KOPT-K1 (cell line): ENCODE data around the gene THSD4.

ENCODE experiments used
- H3K27ac ChIP-seq: fragments of 200-600 bp; sonication (generic); 2 replicates; pipeline ENCODE4 v1.5.1; 2016; ENCODE audit warnings: antibody characterized with exemption, mild to moderate bottlenecking, low read depth, low read length; ENCODE audit not compliant: poor library complexity, severe bottlenecking
- H3K36me3 ChIP-seq: fragments of 200-600 bp; sonication (generic); 2 replicates; pipeline ENCODE4 v1.5.1; 2017; ENCODE audit warnings: antibody characterized with exemption, mild to moderate bottlenecking, low read length, moderate library complexity; ENCODE audit not compliant: insufficient read depth
- H3K9me3 ChIP-seq: fragments of 200-600 bp; sonication (generic); 2 replicates; pipeline ENCODE4 v1.5.1; 2017; ENCODE audit warnings: antibody characterized with exemption, low read length, mild to moderate bottlenecking; ENCODE audit not compliant: insufficient read depth, poor library complexity, severe bottlenecking

THSD4 gene

DNA sequence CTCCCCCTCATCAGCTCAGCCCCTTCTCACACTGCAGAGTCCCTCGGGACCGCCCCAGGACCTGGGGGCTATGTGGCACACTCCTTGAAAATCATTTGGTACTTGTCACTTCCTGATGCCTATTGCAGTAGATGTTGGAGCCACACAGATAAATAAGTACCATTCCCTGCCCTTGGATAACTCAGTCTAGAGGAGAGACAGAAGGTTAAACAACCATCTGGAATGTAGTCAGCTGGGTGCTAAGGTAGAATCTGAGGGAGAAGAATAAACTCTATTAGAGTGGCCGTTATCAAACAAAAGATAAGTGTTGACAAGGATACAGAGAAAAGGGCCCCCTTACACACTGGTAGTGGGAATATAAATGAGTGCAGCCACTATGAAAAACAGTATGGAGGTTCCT is 582.8 kb downstream of the THSD4 start:
- H3K36me3 ChIP-seq, result no peaks in the 10 kb centered on the region
- no peak overlapping the region for H3K27ac ChIP-seq
- H3K9me3 ChIP-seq, result no peaks in the 10 kb centered on the region

DNA sequence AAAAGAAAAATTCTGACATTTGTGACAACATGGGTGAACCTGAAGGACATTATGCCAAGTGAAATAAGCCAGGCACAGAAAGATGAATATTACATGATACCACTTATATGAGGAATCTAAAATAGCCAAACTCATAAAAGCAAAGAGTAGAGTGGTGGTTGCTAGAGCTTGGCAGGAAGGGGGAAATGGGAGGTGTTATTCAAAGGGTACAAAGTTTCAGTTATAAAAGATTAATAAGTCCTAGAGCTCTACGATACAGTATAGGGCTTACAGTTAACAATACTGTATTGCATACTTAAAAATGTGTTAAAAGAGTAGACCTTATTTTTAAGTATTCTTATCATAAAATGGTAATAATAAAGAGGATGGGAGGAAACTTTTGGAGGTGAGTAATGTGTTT is 583.5 kb downstream of the THSD4 start:
- Histone ChIP-seq H3K27ac (no peak overlapping the region), H3K9me3 (no peaks in the 10 kb centered on the region), H3K36me3 (no peaks in the 10 kb centered on the region)

DNA sequence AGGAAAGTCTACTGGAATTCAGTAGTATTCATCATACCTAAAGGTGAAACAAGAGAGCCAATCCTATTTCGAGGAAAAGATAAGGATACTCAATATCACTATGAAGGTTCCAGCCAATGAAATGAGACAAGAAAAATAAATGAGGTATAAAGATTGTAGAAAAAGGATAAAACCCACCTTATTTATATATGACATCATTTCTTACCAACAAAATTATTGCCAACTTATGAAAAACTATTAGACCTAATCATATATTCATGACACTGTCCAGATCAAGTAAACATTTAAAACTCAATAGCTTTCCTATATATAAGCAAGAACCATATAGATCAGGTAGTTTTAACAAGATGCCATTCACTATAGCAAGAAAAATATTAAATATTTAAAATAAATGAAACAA is 584.7 kb downstream of the THSD4 start:
- no peak overlapping the region for H3K27ac ChIP-seq
- no peaks in the 10 kb centered on the region for H3K9me3 ChIP-seq
- H3K36me3 ChIP-seq, result no peaks in the 10 kb centered on the region

DNA sequence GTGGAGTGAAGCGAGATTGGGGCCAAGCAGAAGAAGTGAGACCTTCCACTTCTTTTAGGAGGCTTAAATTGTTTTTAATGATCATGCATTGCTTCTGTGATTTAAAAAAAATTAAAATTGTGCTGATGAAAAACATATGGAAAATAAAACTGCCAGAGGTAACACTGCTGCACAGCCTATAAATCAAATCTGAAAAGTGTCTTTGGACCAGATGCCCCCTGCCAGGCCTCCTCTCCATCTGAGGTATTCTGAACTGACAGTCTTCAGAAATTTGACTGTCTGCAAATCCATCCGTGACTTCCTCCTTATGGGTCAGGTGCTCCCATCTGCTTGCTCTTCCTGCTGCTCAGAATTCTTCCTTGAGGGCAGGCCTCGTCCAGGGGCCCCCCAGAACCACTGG is 586.5 kb downstream of the THSD4 start:
- no peaks in the 10 kb centered on the region for H3K9me3 ChIP-seq
- H3K36me3 ChIP-seq, result no peaks in the 10 kb centered on the region
- no peak overlapping the region for H3K27ac ChIP-seq

DNA sequence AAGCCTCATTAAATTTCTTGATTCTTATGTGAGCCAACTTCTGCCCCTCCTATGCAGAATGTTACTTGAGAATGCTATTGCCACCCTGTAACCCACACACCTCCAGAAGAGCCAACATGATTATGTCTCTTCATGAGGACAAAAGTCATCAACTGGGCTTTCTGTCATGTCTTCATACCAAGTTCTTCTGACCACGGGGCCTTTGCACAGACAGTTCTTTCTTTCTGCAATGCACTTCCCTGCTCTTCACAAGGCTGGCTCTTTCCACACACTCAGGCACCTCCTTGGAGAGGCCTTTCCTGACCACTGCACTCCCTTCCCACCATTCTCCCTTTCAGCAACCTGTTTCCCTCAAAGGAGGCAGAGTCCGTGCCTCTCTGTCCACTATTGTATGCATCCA is 587.2 kb downstream of the THSD4 start:
- no peak overlapping the region for H3K27ac ChIP-seq
- H3K9me3 ChIP-seq, result no peaks in the 10 kb centered on the region
- no peaks in the 10 kb centered on the region for H3K36me3 ChIP-seq

DNA sequence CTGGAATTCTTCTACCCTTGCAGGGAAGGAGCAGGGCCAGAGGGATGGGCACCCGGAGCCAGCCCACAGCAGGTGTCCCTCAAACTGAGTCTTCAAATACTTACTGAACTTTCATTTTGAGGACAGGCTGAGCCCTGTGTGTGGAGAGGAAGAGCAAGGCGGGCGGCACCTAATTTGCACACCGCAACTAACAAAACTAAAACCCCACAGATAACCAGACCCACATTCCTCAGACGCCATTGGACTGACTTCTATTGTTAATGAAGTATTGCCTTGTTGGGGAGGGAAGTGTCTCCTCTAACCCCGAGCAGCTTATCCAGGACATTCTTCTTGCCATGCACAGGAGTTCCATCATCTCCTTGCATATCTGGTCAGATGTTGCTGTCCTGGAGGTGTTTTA is 589.9 kb downstream of the THSD4 start:
- H3K36me3 ChIP-seq, result no peaks in the 10 kb centered on the region
- no peaks in the 10 kb centered on the region for H3K9me3 ChIP-seq
- no peak overlapping the region for H3K27ac ChIP-seq

DNA sequence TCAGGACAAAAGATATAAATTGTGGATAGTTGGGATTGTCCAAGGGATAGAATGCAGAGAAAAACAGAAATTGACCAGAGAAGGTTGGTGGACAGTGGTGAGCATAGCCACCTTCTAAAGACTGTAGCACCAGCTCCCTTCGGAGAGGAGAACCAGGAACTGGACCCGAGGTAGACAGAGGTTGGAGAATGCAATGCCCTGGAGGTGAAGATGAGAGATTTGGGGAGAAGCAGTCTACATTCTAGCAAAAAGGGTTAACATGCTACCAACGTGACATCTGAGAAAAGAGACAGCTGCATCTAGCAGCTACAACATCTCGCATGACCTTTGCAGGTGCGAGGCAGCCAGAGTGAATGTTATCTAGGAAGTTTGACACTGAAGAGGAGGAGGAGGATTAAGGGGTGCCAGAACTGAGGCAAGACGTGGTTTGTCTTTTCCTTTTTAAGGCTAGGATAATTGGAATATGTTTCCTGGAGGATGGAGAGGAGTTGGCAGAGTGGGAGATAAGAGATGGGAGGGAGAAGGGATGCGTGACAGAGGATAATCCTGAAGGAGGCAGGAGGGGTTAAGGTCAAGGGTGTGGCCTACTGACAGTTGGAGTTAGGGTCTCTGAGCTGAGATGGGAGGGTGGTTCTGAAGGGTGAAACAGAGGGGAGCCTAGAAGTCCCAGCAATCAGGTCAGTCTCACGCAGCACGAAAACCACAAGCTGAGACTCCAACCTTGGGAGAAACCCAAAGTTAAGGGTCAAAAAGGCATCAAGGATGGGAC is 591.4 kb downstream of the THSD4 start:
- Histone ChIP-seq H3K36me3 (no peaks in the 10 kb centered on the region), H3K27ac (no peak overlapping the region), H3K9me3 (no peaks in the 10 kb centered on the region)

DNA sequence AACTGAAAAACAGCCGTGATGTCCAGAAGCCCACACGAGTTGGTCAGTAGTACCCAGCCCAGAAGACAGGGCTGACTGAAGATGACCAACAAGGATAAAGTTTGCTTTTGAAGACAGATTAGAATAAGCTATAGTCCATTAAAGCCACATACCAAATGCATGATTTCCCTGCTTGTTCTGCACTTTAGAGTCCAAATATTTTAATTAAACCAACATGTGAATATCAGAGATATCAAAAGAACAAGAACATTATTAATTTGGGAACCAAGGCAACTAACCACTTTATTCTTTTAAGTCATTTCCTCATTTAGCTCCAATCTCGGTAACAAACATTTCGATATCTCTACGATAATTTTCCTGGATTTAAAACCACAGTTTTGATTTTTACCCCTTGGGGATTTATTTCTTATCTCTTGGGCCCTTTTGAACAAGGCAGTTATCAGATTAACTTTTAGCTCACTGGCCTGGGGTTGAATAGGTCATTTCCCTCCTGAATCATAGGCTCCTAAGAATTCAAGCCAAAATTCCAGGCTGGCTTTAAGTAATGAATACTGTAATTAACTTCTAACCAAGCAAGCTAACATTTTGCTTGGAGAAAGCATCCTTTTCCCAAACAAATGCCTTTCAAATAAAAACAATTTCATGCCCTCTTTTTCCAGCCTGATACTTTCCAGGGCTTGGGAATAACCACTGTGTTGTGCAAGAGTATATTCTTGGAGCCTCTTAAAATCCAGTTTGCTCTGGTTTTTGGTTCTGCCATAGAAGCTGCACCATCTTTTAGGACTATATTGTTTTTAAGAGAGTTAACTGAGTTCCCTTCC is 592.2 kb downstream of the THSD4 start:
- H3K36me3 ChIP-seq, result no peaks in the 10 kb centered on the region
- H3K27ac ChIP-seq, result no peak overlapping the region
- H3K9me3 ChIP-seq, result no peaks in the 10 kb centered on the region

DNA sequence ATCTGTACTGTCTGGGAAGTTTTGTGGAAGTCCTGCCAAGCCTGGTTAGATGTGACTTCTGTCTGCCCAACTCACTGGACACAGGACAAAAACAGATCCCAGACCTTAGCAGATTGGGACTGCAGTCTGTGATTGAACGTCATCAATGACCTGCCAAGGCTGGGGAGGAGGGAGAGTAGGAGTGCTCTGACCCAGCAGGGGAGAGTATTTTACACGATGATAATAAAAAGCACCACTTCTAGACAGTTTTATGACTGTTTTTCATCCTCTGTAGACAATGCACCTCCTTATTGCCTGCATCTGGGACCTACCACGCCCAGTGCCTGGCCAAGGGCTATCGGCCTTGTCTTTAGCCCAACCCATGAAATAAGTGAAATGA is 592.8 kb downstream of the THSD4 start:
- Histone ChIP-seq H3K27ac (no peak overlapping the region), H3K36me3 (no peaks in the 10 kb centered on the region), H3K9me3 (no peaks in the 10 kb centered on the region)

DNA sequence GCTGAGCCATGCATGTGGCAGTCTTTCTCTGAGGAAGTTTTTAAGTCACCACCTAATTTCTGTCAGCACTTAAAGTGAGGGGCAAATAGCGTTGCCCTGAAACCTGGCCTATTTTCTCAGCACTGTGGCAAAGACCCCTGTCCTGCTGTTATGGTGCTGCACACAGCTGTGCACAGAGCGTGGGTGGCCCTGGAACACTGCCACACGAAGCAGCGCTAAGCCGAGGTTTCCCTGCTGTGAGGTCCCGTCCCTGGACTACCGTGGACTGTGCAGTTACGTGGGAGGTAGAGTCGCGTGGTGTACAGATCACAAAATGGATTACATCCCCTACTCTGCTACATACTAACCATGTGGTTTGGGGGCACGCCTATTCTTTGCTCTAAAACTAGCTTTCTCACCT is 593.5 kb downstream of the THSD4 start:
- Histone ChIP-seq H3K36me3 (no peaks in the 10 kb centered on the region), H3K27ac (no peak overlapping the region), H3K9me3 (no peaks in the 10 kb centered on the region)

DNA sequence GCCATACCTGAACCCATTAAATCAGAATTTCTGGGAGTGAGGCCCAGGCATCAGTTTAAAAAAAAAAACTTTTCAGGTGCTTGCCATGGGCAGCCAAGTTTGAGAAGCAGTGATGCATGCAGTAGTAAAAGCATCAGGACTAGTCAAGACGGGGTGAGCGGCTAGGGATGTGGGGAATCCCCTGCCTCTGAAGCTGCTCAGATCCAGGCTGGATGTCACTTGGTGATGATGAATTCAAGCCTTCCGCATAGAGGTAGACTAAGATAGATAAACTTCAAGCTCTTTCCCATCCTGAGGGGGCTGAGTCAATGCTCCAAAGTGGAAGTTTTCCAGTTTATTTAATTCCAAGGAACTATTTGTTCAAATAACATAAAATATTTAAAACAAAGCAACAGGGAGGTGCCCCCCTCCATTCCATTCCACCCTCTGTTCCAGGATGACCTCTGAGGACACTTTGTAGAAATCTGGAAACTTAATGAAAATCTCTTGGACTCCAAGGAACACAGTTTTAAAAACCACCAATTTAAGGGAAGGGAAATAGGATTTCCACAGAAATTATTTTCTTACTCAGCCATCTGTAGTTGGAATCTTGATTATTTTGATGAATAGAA is 594.6 kb downstream of the THSD4 start:
- Histone ChIP-seq H3K36me3 (no peaks in the 10 kb centered on the region), H3K27ac (no peak overlapping the region), H3K9me3 (no peaks in the 10 kb centered on the region)

DNA sequence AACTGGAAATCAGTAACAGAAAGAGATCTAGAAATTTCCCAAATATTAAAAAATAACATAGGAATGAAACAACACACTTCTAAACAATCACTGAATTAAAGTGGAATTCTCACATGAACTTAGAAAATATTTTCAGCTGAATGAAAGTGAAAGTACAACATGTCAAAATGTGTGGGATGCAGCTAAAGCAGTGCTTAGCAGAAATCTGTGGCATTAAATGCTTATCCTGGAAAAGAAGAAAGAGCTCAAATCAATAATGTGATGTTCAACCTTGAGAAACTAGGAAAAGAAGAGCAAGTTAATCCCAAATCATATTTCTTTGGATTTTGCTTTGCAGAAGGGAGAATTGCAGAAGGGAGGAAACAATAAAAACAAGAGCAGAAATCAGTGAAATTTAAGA is 596.9 kb downstream of the THSD4 start:
- Histone ChIP-seq H3K36me3 (no peaks in the 10 kb centered on the region), H3K27ac (no peak overlapping the region), H3K9me3 (no peaks in the 10 kb centered on the region)

DNA sequence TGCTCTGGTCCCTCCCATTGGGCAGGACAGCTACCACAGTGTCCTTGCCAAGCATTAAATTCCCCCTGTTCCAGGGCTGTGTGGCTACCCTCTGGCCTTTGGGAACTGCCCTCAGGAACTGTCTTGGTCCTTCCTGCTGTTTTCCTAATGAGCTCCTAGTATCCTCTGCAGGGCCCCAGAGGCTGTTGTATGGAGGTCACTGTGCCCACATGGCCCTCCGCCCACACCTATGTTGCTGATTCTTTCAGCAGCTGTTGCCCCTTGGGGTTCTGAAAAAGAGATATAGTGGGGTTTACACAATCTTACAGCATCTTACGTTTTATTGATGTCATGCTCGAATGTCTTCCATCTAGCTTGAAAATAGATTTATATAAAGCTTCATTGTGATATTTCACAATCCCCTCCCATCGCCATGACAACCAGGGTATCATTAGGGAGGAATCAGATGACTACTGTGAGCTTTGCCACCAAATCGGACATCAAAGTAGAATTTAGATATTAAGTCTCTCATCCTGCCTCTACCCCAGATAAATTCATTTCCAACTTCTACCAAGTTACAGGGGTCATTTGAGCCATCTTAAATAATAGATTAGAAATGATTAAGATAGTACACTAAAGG is 598.0 kb downstream of the THSD4 start:
- Histone ChIP-seq H3K27ac (no peak overlapping the region), H3K9me3 (no peaks in the 10 kb centered on the region), H3K36me3 (no peaks in the 10 kb centered on the region)

DNA sequence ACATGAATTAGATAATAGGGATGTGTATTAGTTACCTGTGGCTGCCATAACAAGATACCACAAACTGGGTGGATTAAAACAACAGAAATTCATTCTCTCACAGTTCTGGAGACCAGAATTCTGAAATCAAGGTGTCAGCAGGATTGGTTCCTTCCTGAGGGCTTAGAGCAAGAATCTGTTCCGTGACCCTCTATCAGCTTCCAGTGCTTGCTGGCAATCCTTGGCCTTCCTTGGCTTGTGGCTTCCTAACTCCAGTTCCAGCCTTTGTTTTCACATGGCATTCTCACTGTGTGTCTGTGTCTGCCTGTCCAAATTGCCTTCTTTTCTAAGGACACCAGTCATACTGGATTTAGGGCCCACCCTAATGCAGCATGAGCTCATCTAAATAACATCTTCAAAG is 600.6 kb downstream of the THSD4 start:
- H3K36me3 ChIP-seq, result no peaks in the 10 kb centered on the region
- no peak overlapping the region for H3K27ac ChIP-seq
- no peaks in the 10 kb centered on the region for H3K9me3 ChIP-seq

DNA sequence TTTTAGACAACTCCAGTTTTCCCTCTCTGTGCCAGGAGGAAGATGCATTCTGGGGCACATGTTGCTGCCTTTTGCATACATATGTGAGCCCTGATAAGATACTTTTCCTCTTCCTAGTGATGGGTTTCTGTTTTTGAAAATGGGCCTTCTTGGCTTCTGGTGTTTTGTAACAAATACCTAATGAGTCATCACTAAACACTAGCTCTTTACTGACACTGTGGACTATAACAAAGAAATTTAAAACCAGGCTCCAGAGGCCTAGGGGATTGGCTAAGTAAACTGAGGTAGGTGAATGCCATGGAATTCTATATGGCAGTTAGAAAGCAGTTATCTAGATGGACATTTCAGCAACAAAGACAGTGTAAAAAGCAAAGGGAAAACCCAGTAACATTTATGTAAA is 601.7 kb downstream of the THSD4 start:
- Histone ChIP-seq H3K9me3 (no peaks in the 10 kb centered on the region), H3K27ac (no peak overlapping the region)

More for the DNA sequence above, 601.7 kb downstream of the THSD4 start:
- no peaks in the 10 kb centered on the region for H3K36me3 ChIP-seq
